HG03196 (cell line): ENCODE results near the gene ATP6V0A1.
"Not testable (repeated sequence)": the region's sequence is repeated elsewhere in the genome, so short reads cannot be mapped to it uniquely, and the experiment has no call there.

Experiments
- ATAC-seq: cut with Tn5 transposase; IDR thresholded peaks from one replicate; pipeline ENCODE4 v1.9.1; 2021; ENCODE audit not compliant: unreplicated experiment

ATP6V0A1 gene

DNA sequence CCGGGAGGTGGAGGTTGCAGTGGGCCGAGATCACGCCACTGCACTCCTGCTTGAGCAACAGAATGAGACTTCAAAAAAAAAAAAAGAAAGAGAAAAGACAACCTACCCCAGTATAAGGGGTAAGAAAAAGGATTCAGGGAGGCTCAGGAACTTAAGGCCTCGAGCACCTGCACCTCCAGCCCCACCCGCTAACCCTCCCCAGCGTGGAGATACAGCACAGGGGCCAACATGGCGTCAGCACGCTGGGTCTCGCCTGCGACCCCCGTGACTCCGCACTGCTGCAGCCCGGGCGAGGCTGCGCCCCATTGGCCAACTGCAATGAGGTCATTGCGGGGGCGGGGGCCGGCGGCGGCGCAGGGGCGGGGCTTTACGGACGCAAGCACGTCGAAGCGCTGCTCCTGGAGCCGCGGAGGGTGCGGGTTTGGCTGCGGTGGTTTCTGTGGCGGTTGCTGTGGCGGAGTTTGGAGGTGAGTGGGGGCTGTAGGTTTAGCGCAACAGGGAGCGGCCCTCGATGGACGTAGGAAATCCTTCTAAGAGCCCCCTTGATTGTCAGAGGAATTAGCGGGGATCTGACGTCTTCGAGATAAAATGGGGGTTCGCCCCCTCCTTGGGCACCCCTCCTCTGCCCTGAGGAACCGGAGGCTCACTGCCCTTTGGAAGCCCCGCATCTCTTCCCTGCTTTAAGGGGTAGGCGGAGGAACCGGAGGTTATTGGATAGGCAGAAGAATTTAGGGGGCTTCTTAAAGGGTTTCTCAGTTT is at the start of gene ATP6V0A1:
ATP6V0A1 (plus strand) TSS at position 382 of the 759 bp plus-strand sequence. CDS start 2,017 bp downstream, outside the sequence.
- ATAC-seq = peak; percentile 61

DNA sequence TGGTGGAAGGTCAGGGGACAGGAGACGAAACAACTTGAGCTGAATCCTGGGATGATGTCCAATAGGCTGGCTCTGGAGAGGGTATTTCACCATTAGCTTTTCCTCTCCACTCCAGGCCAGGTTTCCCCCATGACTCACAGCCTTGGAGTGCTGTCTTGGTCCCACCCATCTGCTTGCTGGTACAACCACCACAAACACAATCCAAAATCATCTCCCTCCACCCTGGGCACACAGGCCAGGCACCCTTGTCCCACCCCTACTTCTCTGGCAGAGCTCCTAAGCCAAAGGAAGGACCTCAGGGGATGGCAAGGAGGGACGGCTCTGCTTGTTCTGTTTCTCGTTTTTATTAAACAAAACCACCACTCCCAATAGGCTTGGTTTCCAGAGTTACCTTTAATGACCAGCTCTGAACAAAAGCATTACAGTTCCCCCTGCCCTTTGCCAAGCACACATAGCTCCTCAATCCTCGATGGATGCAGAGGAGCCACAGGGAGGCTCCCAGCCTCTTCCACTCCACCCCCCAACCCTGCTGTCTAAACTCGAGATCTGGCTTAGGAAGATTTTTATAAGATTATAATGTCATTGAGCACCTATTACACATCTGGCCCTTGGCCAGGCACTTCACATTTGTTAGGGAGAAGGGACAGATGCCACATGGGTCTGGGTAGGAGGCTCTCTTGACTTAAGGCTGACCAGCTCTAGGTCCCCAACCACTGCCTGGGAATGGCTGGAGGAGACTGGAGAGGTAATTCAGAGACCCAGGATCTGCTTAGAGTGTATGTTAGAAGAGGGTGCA is 49.0 kb upstream of the ATP6V0A1 start:
- ATAC-seq = no peak

DNA sequence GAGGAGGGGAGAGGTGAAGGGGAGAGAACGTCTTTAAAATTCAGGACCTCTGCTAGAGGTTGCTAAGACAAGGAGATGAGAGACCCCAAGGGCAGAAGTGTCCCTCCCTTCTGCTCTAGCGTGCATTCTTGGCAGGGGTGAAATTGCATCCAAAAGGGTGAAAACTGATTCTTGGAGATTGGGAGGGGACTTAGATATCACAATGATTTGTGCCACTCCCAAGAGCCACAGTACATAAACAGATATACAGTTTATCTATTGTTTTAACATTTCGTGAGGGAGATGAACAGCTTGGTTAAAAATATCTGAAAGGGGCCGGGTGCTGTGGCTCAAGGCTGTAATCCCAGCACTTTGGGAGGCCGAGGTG is 48.4 kb upstream of the ATP6V0A1 start:
- ATAC-seq = no peak

DNA sequence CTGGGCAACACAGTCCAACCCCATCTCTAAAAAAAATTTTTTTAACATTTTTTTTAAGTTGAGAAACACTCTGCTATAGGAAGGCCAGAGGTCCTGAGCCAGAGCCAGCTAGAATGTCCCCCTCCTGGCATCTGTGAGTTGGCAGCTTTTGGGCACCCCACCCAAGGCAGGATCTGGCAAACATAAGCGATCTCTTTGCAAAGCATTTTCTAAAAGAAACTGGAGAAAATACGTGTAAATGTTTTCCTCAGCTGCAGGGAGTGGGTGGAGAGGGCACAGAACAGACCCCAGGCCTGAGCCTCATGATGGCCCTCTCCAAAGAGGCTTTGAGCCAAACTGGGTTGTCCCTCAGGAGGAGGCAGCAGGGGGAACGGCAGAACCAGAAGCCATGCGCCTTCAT is 47.3 kb upstream of the ATP6V0A1 start:
- no peak for ATAC-seq

DNA sequence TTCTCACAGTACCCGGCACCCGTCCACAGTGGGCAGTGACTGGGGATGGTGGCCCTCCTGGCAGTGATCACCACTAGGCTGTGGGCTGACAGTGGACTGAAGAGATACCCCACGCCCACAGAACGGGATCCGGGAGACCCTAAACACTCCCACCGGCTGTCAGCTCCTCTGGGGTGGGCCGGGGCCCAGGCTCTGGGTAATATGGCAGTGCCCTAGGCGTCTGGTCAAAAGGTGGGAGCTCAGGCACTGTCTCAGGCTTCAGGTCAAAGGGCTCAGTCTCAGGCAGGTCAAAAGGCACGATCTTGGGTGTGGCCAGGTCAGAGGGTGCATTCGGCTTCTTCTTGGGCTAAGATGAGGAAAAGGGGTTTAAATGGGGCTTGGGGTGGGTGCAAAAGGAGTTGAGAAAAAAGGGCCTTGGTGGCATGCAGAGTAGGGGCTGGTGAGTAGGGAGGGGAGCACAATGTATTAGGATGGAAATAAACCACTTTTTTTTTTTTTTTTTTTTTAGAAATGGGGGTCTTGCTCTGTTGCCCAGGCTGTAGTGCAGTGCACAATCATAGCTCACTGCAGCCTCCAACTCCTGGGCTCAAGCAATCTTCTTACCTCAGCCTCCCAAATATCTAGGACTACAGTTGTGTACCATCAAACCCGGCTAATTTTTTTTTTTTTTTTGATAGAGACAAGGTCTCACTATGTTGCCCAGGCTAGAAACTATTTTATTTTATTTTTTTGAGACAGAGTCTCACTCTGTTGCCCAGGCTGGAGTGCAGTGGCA is 46.6 kb upstream of the ATP6V0A1 start:
- no peak for ATAC-seq

DNA sequence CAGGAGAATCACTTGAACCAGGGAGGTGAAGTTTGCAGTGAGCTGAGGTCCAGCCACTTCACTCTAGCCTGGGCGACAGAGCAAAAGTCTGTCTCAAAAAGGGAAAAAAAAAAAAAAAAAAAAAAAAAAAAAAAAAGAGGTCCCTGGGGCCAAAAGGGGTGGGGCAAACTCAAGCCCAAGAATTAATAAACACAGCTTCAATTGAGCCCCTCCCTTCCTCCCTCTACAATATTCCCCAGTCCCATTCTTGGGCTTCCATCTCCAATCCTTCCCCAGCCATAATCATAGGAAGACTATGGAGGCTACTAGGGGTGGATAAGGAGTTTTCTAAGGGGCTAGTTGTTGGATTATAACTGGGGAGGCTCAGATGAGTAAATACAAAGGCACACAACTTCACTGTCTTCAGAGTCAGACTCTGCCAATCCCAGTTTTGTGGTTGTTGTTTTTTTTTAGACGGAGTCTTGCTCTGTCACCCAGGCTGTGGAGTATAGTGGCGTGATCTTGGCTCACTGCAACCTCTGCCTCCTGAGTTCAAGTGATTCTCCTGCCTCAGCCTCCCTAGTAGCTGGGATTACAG is 45.1 kb upstream of the ATP6V0A1 start:
- ATAC-seq = no peak

DNA sequence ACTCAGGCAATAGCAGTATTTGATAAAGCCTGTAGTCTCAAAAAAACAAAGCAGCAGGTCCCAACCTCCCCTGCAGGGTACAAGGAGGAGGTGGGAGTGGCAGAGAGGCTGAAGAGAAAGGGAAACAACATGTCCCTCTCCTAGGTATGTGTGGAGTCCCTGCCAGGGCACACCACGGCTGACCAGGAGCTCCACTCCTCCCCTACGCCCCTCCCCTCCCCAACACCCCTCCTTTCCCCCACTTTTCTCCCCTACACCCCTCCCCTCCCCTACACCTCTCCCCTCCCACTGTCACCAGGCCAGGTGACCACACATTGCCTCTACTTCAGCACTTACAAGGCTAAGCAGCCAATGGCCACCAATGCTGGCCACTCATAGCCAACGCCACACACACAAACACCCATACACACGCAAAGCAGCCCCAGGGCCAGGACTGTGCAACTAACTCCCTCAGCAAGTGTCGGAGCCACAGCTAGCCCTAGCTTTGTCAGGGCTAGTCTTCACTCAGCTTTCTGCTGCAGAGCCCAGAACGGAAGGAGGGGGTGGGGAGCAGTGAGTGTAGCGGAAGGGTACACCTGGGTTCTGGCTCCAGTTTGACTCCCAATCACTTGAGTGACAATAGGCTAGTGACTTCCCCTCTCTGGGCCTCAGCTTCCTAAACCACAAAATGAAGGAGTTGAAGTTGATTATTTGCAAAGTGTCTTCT is 43.8 kb upstream of the ATP6V0A1 start:
- no peak for ATAC-seq

DNA sequence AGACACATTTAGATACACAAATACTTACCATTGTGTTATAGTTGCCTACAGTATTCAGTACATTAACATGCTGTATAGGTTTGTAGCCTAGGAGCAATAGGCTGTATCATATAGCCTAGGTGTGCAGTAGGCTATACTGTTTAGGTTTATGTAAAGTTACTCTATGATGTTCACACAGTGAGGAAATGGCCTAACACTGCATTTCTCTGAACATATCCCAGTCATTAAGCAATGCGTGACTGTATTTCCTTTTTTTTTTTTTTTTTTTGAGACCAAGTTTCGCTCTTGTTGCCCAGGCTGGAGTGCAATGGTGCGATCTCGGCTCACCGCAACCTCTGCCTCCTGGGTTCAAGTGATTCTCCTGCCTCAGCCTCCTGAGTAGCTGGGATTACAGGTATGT is 40.7 kb upstream of the ATP6V0A1 start:
- ATAC-seq = not testable (repeated sequence)

DNA sequence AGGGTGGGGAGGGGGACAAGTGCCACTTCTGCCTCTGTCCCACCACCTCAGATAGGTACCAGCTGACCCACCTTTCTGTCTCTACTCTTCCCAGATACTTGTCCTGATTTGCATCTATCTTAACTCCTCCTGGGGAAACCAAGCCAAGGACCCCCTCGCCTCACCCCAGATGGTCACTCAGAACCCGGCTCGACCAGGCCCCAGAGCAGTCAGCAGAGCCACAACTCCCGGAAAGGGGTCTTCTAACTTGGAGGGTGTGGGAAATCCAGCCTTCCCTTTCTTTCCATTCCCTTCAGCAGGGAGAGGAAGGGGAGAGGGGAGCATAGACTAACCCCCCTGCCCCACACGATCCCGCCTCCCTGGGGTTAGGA is 37.6 kb upstream of the ATP6V0A1 start:
- ATAC-seq = no peak

DNA sequence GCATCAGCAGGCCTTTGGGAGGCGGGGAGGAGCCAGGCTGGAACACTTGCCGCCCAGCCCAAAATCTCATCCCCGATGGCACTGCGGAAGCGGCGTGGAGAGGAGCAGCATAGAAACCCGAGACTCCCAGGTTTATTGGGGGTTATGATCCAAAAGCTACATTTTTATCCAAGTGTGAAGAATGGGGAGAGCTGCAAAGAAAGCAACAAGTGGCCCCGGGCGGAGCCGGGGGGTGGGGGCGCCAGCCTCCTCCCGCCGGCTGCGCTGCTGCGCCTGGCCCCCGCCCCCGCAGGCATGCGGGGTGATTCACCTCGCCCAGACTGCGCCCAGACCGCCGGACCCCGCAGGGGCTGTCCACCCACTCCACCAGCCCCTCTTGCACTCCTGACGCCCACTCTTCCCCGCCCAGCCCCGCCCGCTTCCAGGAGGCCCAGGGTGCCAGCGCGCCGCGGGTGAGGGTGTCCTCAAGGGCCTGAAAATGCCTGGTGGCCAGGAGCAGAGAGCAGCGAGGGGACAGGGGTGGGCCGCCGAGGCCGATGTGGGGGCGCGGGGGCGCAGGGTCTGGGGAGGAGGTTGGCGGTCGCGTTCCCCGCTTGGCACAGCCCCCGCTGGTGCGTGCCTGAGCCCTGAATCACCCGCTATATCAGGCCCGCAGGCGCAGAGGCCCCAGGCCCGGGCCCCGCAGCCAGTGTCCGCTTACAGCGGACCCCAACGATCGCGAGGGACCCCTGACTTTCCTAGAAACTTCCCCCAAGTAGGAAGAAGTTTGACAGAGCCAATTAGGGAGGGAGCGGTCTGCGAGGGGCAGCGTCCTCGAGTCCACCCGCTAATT is 37.0 kb upstream of the ATP6V0A1 start:
- no peak for ATAC-seq

DNA sequence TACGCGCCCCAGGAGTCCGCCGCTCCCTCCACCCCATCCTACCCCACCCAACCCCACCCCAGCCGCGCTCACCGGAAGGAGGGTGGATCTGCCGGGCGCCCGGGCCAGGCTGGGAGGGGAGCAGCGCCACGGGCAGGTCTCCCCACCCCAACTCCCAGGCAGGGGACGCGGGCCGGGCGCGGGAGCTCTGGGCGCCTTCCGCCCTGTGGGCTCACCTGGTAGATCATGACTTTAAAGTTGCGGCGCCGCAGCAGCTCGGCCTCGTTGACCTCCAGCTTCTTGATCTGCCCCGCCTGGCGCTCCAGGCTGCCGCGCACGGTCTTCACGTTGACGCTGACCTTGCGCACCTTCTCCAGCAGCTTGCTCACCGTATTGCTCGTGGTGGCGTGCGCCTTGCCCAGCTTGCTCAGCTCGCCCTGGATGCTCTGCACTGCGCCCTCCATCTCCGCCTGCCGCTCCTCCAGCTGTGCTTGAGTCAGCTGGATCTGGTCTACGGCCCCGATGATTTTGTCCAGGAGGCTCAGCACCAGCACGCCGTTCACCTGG is 36.2 kb upstream of the ATP6V0A1 start:
- ATAC-seq = no peak

DNA sequence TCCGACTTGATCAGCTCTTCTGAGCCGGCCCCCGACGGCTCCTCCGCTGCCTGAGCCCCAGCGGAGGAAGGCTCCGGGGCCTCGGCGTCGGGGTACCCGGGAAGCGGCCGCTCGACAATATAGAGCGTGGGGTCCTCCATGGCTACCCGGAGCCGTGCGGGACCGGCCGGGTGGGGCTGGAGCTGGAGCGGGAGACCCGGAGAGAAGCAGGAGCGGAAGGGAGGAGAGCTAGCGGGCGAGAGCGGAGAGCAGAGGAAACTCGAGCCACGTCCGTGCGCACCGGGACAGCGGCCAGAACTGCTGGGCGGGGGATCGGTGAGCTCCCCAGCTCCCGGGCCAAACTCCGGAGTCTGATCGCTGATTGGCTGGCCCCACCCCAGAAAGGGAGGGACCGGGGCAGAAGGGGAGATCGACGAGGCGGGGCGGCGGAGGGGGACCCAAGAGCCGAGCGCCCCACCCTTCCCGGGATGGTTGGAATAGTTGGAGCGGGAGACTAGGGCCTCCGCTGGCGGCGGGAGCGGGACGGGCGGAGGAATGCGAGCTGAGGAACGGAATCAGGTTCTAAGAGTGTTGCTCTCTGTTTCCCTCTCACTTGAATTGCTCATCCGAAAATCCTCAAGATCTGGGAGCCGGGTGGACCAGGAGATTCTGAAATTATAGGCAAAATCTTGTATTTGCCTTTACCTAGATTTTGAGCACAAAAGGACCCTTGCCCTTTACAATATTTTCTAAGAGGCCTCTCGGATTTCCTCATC is 35.5 kb upstream of the ATP6V0A1 start, which contains the start of gene CAVIN1:
CAVIN1 (minus strand) TSS at position 299 of the 755 bp plus-strand sequence; CDS start at position 140, 159 bp downstream.
- no peak for ATAC-seq

DNA sequence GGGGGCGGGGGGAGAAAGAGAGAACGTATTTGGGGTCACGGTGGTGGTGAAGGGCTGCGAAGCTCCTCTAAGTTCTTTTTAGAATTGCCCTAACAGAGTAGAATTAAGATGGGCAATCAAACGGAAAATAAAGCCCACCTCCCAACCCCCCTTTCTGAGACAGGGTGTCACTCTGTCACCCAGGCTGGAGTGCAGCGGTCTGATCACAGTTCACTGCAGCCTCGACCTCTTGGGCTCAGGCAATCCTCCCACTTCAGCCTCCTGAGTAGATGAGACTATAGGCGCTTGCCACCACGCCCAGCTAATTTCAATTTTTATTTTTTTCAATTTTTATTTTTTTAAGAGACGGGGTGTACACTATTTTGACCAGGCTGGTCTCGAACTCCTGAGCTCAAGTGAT is 34.9 kb upstream of the ATP6V0A1 start:
- ATAC-seq = no peak

DNA sequence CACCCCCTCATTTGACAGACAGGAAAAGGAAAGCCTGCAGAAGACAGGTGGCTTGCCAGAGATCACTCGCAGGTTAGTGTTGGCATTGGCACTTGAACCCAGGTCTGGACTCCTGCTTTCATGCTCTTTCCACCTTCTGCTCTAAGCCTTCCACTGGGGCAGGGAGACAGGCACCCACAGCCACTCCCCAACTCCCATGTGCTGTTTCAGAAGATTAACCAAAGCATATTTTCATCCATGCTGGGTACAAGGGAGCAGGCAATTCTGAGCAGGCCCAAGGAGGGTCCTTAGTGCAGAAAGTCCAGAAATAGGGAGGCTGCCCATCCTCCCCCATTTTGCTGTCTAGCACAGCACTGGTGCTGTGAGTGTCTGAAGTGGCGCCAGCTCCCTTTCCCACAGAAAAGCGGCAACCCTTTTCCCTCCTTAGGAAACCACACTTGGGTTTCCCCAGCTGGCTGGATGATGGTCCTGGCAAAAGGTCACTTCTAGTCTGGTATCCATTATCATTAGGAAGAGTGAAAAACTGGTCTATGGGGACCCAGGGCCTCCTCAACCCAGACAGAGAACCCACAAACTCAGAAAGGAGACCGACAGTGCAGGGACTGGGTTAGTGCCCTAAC is 33.6 kb upstream of the ATP6V0A1 start:
- no peak for ATAC-seq

DNA sequence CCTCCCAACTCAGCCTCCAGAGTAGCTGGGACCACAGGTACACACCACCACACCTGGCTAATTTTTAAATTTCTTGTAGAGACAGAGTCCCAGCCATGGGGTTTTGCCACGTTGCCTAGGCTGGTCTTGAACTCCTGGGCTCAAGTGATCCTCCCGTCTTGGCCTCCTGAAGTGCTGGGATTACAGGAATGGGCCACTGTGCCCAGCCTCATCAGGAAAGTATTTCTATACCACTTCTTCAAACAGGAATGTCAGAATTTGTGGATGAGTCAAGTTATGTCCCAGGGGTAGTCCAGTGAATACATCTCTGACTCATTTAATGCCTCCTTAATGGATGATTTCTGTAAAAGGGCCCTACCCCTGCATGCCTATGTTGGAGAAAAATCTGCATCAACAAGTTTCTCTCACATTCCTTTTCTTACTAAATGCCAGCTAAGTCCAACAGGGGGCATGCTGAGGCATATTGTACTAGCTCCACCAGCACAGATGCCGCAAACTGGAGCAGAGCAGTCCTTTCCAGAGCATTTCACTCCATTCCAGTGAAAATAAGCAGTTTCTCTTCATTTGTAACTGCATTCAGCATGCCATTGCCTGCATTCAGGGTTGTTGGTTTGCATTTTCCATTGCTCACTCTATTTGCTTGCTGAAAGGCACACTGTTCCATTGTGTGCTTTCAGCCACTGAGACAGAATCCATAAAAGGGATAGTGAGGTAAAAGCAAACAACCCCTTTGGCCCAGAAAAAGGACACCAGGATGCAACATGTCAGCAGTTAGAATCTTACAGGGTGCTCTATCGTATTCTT is 30.3 kb upstream of the ATP6V0A1 start:
- no peak for ATAC-seq

DNA sequence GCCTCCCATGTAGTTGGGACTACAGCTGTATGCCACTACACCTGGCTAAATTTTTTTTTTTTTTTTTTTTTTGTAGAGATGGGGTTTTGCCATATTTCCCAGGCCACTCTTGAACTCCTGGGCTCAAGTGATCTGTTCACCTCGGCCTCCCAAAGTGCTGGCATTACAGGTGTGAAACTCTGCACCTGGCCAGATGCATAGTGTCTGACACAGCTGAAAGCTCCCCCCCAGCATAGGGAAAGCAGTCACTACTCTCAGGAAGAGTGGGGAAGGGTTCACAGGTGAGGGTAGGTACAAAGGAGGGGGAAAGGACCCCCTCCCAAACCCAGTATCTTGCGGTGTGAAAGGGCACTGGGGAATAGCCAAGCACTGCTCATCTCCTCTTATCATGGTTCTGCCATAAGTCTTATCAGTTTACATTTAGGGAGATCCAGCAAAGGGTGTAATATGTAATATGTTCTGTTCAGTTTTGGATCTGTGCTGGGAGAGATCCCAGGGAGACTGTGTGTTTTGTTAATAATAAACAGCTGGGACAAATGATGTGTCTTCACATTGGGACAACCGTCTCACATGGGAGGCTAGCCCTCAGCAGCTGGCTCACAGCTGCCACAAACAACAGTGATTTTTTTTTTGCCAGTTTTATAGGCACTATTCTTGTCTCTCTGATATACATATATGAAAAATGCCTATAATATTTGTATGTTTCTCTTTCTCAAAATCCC is 28.8 kb upstream of the ATP6V0A1 start:
- no peak for ATAC-seq

DNA sequence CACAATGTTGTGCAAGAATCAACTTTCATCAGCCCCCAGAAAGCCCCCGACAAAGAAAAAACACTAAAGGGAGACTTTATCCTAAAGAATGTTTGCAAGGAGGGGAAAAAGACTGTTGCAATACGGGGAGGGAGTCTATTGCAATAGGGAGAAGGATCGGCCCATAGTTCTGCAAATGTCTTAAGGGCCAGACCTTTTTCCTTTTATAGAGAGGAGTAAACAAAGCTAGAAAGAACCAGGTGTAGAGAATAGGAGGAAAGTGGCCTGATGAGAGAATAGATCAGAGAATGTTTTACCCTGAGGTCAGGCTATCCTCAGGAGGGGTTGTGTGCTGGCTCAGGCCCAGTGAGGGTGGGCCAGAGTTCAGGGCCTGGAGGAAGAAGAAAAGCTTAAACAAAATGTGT is 26.9 kb upstream of the ATP6V0A1 start:
- no peak for ATAC-seq
